Measurements from ENCODE around the gene DBI. TPM values are rescaled to one million over a fixed set of nuclear protein-coding genes. Genes with fewer than 3 reads are reported as not detected.

DBI gene
- total RNA-seq, 1 experiment from 2014 or later, result 253 TPM

DNA sequence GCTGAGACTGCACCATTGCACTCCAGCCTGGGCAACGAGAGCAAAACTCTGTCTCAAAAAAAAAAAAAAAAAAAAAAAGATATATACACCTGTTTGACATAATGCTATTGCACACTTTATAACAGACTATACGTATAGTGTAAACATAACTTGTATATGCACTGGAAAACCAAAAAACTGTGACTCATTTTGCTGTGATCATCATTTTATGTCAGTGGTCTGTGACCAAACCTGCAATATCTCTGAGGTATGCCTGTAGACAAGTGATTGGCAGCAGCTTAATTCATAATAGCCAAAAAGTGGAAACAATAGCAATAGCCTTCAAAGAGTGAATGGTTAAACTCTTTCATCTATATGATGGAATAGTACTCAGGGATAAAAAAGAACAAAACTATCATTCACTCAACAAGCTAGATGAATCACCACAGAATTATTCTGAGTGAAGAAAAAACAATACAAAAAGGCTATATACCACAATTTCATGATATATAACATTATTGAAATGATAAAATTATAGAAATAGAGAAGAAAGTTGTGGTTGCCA lies 6.3 kb upstream of the DBI start:
- POLR2A ChIA-PET, result no interaction called here

DNA sequence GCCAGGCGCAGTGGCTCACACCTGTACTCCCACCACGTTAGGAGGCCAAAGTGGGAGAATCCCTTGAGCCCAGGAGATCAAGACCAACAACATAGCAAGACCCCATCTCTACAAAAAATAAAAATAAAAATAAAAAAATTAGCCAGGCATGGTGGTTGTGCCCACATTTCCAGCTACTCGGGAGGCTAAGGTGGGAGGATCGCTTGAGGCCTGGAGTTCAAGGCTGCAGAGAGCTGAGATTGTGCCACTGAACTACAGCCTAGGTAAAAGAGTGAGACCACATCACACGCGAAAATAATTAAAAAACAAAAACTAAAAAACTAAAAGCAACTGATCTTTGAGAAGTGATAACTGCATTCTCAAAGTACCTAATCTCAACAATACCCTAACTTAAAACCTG lies 2.0 kb upstream of the DBI start:
- intact Hi-C loops (cut with micrococcal nuclease; ENCODE audit: unreplicated experiment) (no loop called here), in situ Hi-C loops (cut with HindIII; ENCODE audit: low pct_unique_long_range_greater_than_20kb, low sequenced_read_pairs) (no loop called here)
- TF ChIP-seq CTCF (IDR thresholded peaks at IDR 0.05), result no peak
- TF ChIP-seq SIN3A (IDR thresholded peaks at IDR 0.05; ENCODE audit: borderline replicate concordance, insufficient read depth, low read depth, low read length), result no peak
- TF ChIP-seq, protein P1, sequence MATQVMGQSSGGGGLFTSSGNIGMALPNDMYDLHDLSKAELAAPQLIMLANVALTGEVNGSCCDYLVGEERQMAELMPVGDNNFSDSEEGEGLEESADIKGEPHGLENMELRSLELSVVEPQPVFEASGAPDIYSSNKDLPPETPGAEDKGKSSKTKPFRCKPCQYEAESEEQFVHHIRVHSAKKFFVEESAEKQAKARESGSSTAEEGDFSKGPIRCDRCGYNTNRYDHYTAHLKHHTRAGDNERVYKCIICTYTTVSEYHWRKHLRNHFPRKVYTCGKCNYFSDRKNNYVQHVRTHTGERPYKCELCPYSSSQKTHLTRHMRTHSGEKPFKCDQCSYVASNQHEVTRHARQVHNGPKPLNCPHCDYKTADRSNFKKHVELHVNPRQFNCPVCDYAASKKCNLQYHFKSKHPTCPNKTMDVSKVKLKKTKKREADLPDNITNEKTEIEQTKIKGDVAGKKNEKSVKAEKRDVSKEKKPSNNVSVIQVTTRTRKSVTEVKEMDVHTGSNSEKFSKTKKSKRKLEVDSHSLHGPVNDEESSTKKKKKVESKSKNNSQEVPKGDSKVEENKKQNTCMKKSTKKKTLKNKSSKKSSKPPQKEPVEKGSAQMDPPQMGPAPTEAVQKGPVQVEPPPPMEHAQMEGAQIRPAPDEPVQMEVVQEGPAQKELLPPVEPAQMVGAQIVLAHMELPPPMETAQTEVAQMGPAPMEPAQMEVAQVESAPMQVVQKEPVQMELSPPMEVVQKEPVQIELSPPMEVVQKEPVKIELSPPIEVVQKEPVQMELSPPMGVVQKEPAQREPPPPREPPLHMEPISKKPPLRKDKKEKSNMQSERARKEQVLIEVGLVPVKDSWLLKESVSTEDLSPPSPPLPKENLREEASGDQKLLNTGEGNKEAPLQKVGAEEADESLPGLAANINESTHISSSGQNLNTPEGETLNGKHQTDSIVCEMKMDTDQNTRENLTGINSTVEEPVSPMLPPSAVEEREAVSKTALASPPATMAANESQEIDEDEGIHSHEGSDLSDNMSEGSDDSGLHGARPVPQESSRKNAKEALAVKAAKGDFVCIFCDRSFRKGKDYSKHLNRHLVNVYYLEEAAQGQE (IDR thresholded peaks at IDR 0.05; ENCODE audit: insufficient read depth in 1 of 2, low read depth in 2 of 2, low read length in 1 of 2), result no peak
- no peak for TF ChIP-seq TCF7L2 (IDR thresholded peaks at IDR 0.05; ENCODE audit: low read depth, low read length)
- TF ChIP-seq POLR2AphosphoS5 (IDR thresholded peaks at IDR 0.05; ENCODE audit: low read depth, low read length), result no peak
- DNase-seq (ENCODE audit: low read depth, low spot score) (no peak), ATAC-seq (no peak)
- peaks cover 15% of the 10 kb centered on the region for H3K36me3 ChIP-seq (ENCODE audit: control insufficient read depth, insufficient read depth, low read length)
- POLR2A ChIA-PET, result no interaction called here
- peak overlapping the region in 1 of 2 experiments; percentile 98; a peak in 1 of 4 replicates for H3K4me3 ChIP-seq (ENCODE audit: low read depth in 2 of 2, low read length in 2 of 2)
- no peaks in the 10 kb centered on the region for H3K27me3 ChIP-seq (ENCODE audit: control insufficient read depth, insufficient read depth, low read length)
- H3K9me3 ChIP-seq (ENCODE audit: control insufficient read depth, insufficient read depth, low read depth, low read length), result no peaks in the 10 kb centered on the region
- H3K27ac ChIP-seq (ENCODE audit: low read length), result no peak overlapping the region
- BruUV-seq (replicated peaks), result no TSS peak
- CTCF ChIA-PET, result no interaction called here
- peaks cover 19% of the 10 kb centered on the region for H3K4me1 ChIP-seq (ENCODE audit: control insufficient read depth, insufficient read depth, low read length)

More for the DNA sequence above, 6.3 kb upstream of the DBI start:
- intact Hi-C loops (cut with micrococcal nuclease; ENCODE audit: unreplicated experiment), result no loop called here
- in situ Hi-C loops (cut with HindIII; ENCODE audit: low pct_unique_long_range_greater_than_20kb, low sequenced_read_pairs), result no loop called here
- peaks cover 8% of the 10 kb centered on the region for H3K4me1 ChIP-seq (ENCODE audit: control insufficient read depth, insufficient read depth, low read length)
- no peaks in the 10 kb centered on the region for H3K9me3 ChIP-seq (ENCODE audit: control insufficient read depth, insufficient read depth, low read depth, low read length)
- no peak for ATAC-seq
- H3K36me3 ChIP-seq (ENCODE audit: control insufficient read depth, insufficient read depth, low read length), result no peaks in the 10 kb centered on the region
- BruUV-seq (replicated peaks), result no TSS peak
- no peak for DNase-seq (ENCODE audit: low read depth, low spot score)
- H3K27me3 ChIP-seq (ENCODE audit: control insufficient read depth, insufficient read depth, low read length), result no peaks in the 10 kb centered on the region
- H3K27ac ChIP-seq (ENCODE audit: low read length), result no peak overlapping the region
- H3K4me3 ChIP-seq (ENCODE audit: low read depth in 2 of 2, low read length in 2 of 2), result no peak overlapping the region
- no peak for TF ChIP-seq SIN3A (IDR thresholded peaks at IDR 0.05; ENCODE audit: borderline replicate concordance, insufficient read depth, low read depth, low read length)
- no peak for TF ChIP-seq TCF7L2 (IDR thresholded peaks at IDR 0.05; ENCODE audit: low read depth, low read length)
- TF ChIP-seq CTCF (IDR thresholded peaks at IDR 0.05), result no peak
- TF ChIP-seq POLR2AphosphoS5 (IDR thresholded peaks at IDR 0.05; ENCODE audit: low read depth, low read length), result no peak
- TF ChIP-seq, protein P1 (IDR thresholded peaks at IDR 0.05; ENCODE audit: insufficient read depth in 1 of 2, low read depth in 2 of 2, low read length in 1 of 2), result no peak
- CTCF ChIA-PET, result no interaction called here
